SK-N-SH (cell line): ENCODE data around the gene FSIP1.

Source experiments
- CHD2 ChIP-seq: fragments of 150-350 bp; IDR thresholded peaks from 2 replicates; pipeline ENCODE4 v1.6.1; 2018; ENCODE audit warnings: low read length; ENCODE audit not compliant: partially characterized antibody
- CTCF ChIP-seq: fragments of 200-600 bp; sonication (generic); IDR thresholded peaks from 2 replicates; pipeline ENCODE4 v1.6.1; 2017; ENCODE audit warnings: antibody characterized with exemption, mild to moderate bottlenecking, moderate library complexity
- EZH2phosphoT487 ChIP-seq: fragments of 200-600 bp; sonication (generic); IDR thresholded peaks from 2 replicates; pipeline ENCODE4 v1.6.1; 2017; ENCODE audit warnings: low read depth, mixed run types, mild to moderate bottlenecking, antibody characterized with exemption, moderate library complexity, borderline replicate concordance
- FOXJ3 ChIP-seq: sonication (generic); formaldehyde crosslinking; IDR thresholded peaks from 2 replicates; pipeline ENCODE4 v1.5.1; 2020; ENCODE audit warnings: mild to moderate bottlenecking, missing genetic modification reagents
- JUND ChIP-seq: IDR thresholded peaks from 2 replicates; pipeline ENCODE4 v1.4.0; 2012
- POLR2AphosphoS5 ChIP-seq: IDR thresholded peaks from 2 replicates; pipeline ENCODE4 v1.6.1; 2012; ENCODE audit warnings: low read depth, low read length
- RAD21 ChIP-seq: IDR thresholded peaks from 2 replicates; pipeline ENCODE4 v1.6.1; 2012; ENCODE audit warnings: mild to moderate bottlenecking, low read length
- RCOR1 ChIP-seq: fragments of 150-350 bp; IDR thresholded peaks from 2 replicates; pipeline ENCODE4 v1.6.1; 2017; ENCODE audit warnings: antibody characterized with exemption, low read length
- RFX5 ChIP-seq: IDR thresholded peaks from 2 replicates; pipeline ENCODE4 v1.6.1; 2012; ENCODE audit warnings: mild to moderate bottlenecking, improper control_type of control experiment, low read length
- RXRA ChIP-seq: IDR thresholded peaks from 2 replicates; pipeline ENCODE4 v1.4.0; 2012; ENCODE audit warnings: low read depth, mild to moderate bottlenecking, borderline replicate concordance
- TCF12 ChIP-seq: IDR thresholded peaks from 2 replicates; pipeline ENCODE4 v1.4.0; 2012
- USF2 ChIP-seq: fragments of 150-350 bp; IDR thresholded peaks from 2 replicates; pipeline ENCODE4 v1.6.1; 2017; ENCODE audit warnings: antibody characterized with exemption, low read length, low read depth, borderline replicate concordance
- YY1 ChIP-seq: IDR thresholded peaks from 2 replicates; pipeline ENCODE4 v1.4.0; 2012; ENCODE audit warnings: low read depth, mild to moderate bottlenecking

- TF ChIP-seq CTCF, result no peak
- TF ChIP-seq EZH2phosphoT487, result no peak
- no peak for TF ChIP-seq CHD2
- no peak for TF ChIP-seq RAD21
- no peak for TF ChIP-seq RCOR1
- no peak for TF ChIP-seq FOXJ3 (CRISPR knock-in tag)
- TF ChIP-seq TCF12, result no peak
- no peak for TF ChIP-seq JUND
- no peak for TF ChIP-seq USF2
- TF ChIP-seq RXRA, result no peak
- TF ChIP-seq YY1, result no peak
- TF ChIP-seq RFX5, result no peak
- no peak for TF ChIP-seq POLR2AphosphoS5
Measured at GRCh38 chr15:39667382-39668127, 115.1 kb downstream of the FSIP1 start.
